DMS53 treated with DMSO at 0.1 percent for 48 hours (cell line): ENCODE results near the gene FUNDC1.

Experiments used
- DNase-seq: peaks from one replicate; lab custom pipeline; 2025; ENCODE audit not compliant: unreplicated experiment; lab: John Stamatoyannopoulos, UW

The FUNDC1 gene

DNA sequence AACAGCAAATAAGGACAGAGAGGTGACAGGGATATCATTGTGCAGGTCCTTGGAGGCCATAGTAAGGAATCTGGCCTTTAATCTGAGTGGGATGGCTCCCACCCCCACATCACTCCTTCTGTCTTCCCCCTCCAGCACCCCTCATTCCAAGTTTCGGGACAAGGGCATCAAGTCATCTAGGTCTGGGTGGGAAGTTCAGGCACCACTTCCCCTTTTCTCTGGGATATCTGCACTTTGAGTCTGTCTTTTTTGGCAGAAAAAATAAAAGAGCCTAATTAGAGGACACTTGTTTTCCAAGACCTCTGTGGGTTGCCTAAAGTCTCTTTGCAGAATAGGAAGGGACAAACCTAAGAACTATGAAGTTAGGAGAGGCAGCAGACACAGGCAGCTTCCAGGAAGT, 60.1 kb downstream of the FUNDC1 start:
- no peak for DNase-seq

DNA sequence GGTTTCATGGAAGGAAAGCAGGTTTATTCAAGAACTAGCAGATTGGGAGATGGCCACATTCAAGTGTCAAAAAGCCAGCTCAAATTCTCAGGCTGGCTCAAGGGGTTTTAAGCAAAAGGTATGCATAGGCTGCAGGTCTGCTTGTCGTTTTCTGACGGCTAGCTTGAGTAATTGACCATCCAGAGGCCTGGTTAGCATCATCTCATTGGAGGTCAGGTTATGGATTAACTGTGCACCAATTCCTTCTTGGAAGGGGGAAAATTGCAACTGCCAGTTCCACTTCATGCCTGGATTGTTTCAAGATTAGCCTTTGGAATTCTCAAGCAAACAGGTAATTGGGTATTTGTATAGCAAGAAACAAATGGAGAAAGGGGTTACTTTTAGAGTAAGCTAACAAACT, 62.1 kb downstream of the FUNDC1 start:
- no peak for DNase-seq

DNA sequence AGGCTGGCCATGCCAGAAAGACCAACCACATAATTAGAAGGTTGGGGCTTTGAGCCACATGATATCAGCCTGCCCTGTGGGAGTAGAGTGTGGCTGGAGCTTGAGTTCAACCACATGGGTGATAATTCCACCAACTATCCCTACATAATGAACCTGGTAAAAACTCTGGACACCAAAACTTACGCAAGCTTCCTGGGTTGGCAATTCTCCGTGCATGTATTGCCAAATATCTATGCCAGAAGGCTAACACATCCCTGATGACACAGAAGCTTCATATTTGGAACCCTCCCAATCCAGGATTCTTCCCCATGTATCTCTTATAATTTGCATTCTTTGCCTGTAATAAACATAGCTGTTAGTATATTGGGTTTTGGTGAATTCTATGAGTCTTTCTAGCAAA, 68.2 kb downstream of the FUNDC1 start:
- DNase-seq: no peak
